Urothelium cell line (cell line): ENCODE results near the gene OPCML.

Experiments used
- DNase-seq: peaks from one replicate; pipeline ENCODE4 v3.0.0; 2011; ENCODE audit warnings: low spot score, mixed read lengths
- FAIRE-seq: peaks from 2 replicates; lab custom pipeline; 2011; peaks lifted over from hg19 to GRCh38; lab: Jason Lieb, UNC

Gene OPCML

GRCh38 chr11:133011604-133012003 is 520.7 kb downstream of the OPCML start:
- FAIRE-seq (no peak), DNase-seq (no peak)

GRCh38 chr11:133007027-133007584 is 525.2 kb downstream of the OPCML start:
- DNase-seq (no peak), FAIRE-seq (no peak)

- FAIRE-seq: no peak
- DNase-seq: no peak
Measured at GRCh38 chr11:133004369-133004768, 527.9 kb downstream of the OPCML start.

- no peak for FAIRE-seq
- DNase-seq: no peak
Measured at GRCh38 chr11:132999516-132999915, 532.8 kb downstream of the OPCML start.

DNA sequence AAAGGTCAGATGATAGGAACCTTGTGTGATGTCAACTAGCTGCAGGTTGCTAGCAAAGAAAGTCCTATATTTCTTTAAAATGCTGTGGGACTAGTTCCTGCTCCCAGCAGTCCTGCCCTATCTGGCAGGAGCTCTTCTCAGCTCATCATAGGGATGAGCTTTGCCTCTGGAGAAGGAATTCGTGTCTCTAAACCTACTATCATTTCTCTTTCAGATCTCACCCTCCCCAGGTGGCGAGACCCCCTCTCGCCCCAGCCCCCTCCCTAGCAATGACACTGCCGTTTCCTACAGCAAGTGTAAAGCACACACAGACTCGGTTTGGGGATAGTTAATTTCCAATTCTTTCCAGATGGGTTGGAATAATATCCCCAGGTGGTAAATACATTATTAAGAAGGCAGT is 533.3 kb downstream of the OPCML start:
- no peak for FAIRE-seq
- no peak for DNase-seq

GRCh38 chr11:132997396-132997795 is 534.9 kb downstream of the OPCML start:
- no peak for FAIRE-seq
- DNase-seq: no peak

- DNase-seq (no peak), FAIRE-seq (no peak)
Measured at GRCh38 chr11:132994966-132995365, 537.3 kb downstream of the OPCML start.

- no peak for FAIRE-seq
- DNase-seq: no peak
Measured at GRCh38 chr11:132993991-132994502, 538.3 kb downstream of the OPCML start.

GRCh38 chr11:132992838-132993631 is 539.3 kb downstream of the OPCML start:
- FAIRE-seq: no peak

GRCh38 chr11:132988411-132988810 is 543.9 kb downstream of the OPCML start:
- DNase-seq (no peak), FAIRE-seq (no peak)

More at GRCh38 chr11:132992838-132993631, 539.3 kb downstream of the OPCML start:
- DNase-seq: no peak

DNA sequence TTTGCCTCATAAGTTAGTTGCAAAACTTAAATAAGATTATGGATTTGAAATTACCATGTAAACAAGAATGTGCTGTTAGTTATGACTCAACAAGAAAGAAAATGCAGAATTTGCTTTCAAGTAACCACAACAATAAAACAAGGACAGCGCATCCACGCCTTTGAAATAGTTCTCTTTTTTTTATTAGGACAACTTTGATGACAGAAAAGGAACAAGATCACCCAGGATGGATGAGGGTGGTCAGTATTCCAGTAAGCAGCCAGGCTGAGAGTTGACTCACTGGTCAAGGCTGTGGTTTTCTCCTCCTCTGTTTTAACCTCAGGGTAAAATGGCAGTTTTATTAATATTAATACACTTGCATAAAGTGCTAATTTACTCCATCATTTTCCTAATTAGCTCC is 544.4 kb downstream of the OPCML start:
- FAIRE-seq (no peak), DNase-seq (peak; percentile 57)

DNA sequence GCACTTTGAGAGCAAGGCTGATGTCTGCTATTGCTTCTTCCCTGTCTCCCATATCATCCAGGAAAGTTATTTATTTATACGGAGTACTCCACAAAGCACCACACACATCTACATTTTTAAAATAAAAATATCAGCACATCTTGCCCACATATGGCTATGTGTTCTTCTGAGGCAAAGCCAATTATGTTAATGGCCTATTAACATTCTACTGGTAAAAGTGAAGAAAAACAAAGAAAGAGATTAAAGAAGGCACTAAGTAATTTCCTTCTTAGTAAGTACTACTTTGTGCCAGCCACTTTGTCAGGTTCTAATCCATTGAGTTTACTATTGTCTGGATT is 548.7 kb downstream of the OPCML start:
- DNase-seq (no peak), FAIRE-seq (no peak)

- FAIRE-seq (no peak), DNase-seq (no peak)
Measured at GRCh38 chr11:132982772-132983640, 549.3 kb downstream of the OPCML start.

- DNase-seq (no peak), FAIRE-seq (no peak)
Measured at GRCh38 chr11:132981131-132981956, 551.0 kb downstream of the OPCML start.

DNA sequence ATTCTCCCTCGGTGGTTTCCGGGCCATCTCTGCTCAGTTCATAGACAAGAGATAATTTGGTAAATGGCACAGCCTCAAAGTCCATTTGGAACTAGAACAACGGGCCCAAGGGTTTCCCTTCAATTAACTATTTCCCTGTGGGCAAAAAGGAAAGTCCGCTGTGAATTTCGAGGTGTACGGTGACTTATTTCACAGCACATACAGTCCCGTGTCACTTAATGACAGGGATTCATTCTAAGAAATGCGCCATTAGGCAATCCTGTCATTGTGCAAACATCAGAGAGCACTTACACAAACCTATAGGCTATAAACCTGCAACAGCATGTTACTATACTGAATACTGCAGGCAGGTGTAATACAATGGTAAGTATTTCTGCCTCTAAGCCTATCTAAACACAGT is 551.6 kb downstream of the OPCML start:
- DNase-seq (no peak), FAIRE-seq (no peak)

DNA sequence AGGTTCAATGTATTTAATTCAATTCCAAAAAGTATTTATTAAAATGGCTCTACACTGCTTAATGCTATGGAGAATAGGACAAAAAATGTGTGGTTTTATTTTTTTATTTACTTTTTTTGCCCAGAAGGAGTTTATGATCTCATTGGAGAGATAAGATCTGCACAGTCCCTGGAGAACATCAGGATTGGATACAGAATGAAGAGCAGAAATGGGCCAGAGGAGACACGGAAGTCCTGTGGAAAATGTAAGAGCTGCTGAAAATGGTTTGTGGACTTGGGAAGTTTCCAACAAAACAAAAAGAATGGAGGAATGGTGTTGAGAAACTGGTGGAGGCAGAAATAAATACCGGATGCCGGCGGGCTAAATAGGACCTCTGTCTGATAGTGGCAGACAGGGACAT is 554.6 kb downstream of the OPCML start:
- no peak for FAIRE-seq
- no peak for DNase-seq

GRCh38 chr11:132977241-132977640 is 555.1 kb downstream of the OPCML start:
- DNase-seq: no peak
- no peak for FAIRE-seq

GRCh38 chr11:132976115-132976514 is 556.2 kb downstream of the OPCML start:
- FAIRE-seq (no peak), DNase-seq (no peak)

GRCh38 chr11:132973686-132974085 is 558.6 kb downstream of the OPCML start:
- DNase-seq (no peak), FAIRE-seq (no peak)

DNA sequence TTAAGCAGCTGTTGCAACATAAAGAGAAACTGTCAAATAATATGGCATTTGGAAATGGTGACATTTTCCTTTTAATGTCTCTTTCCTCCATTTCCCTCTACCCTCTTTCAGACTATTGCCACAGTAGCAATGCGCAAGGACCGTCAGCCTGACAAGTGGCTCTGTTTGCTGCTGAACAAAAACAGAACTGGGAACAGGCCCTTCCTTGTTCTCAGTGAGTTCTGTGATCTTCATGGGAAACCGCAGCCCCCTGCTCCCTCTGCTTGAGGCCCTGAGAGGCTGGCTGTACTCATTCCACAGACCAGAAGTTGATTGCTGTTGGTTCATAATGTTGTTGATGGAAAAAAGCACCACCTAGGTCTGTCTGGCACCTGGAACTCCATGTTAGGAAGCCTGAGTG is 559.7 kb downstream of the OPCML start:
- DNase-seq (no peak), FAIRE-seq (no peak)

DNA sequence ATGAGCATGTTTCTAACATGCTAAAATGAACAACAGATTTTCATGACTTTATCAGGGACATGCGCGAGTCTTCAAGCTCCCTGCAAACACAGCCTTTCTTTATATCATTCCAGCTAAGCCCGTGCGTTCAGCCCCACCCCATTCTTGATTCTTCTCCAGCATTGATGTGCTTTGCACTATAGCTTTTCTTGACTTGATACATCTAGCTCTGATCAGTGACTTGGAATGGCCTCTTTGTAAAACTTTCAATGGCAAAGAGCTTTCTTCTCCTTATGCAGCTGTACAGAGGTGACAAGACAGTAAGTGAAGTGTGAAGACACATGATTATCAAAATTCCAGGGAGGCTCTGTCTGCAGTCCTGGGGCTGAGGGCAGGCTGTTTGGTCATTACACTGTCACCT is 561.0 kb downstream of the OPCML start:
- no peak for FAIRE-seq

More for the DNA sequence above, 561.0 kb downstream of the OPCML start:
- DNase-seq: no peak
